ENCODE results near the gene VLDLR. TPM values are rescaled to one million over a fixed set of nuclear protein-coding genes. Genes with fewer than 3 reads are reported as not detected.

VLDLR gene
- total RNA-seq: 26.5 and 47.7 TPM in 2 replicates

GRCh38 chr9:2621722-2622460, at the start of gene VLDLR:
Gene VLDLR, plus strand, starts transcription at chr9:2621787. Its CDS starts 403 bp downstream, at chr9:2622190.

Other genes with a start within 250 kb of the VLDLR start
- not detected in 2 replicates for gene KCNV2, start 95.7 kb downstream of the VLDLR start, total RNA-seq
- 27.7 and 35.4 TPM in 2 replicates for gene PUM3, start 222.3 kb downstream of the VLDLR start, total RNA-seq